ENCODE results near the gene SSC5D. TPM values are rescaled to one million over a fixed set of nuclear protein-coding genes. Genes with fewer than 3 reads are reported as not detected.
A peak's percentile ranks its signal among the peaks of the same experiment; 100 is the strongest.

Gene SSC5D
- total RNA-seq, 1 donor from 2014 or later = 2.7 TPM

- intact Hi-C loops (cut with micrococcal nuclease) = no loop called here
- no peak for ATAC-seq
Observed at GRCh38 chr19:55543567-55543966, 55.3 kb downstream of the SSC5D start.

GRCh38 chr19:55544014-55544413 is 55.8 kb downstream of the SSC5D start:
- no peak for DNase-seq
- ATAC-seq = no peak
- intact Hi-C loops (cut with micrococcal nuclease) = no loop called here

More at GRCh38 chr19:55543567-55543966, 55.3 kb downstream of the SSC5D start:
- no peak for DNase-seq

DNA sequence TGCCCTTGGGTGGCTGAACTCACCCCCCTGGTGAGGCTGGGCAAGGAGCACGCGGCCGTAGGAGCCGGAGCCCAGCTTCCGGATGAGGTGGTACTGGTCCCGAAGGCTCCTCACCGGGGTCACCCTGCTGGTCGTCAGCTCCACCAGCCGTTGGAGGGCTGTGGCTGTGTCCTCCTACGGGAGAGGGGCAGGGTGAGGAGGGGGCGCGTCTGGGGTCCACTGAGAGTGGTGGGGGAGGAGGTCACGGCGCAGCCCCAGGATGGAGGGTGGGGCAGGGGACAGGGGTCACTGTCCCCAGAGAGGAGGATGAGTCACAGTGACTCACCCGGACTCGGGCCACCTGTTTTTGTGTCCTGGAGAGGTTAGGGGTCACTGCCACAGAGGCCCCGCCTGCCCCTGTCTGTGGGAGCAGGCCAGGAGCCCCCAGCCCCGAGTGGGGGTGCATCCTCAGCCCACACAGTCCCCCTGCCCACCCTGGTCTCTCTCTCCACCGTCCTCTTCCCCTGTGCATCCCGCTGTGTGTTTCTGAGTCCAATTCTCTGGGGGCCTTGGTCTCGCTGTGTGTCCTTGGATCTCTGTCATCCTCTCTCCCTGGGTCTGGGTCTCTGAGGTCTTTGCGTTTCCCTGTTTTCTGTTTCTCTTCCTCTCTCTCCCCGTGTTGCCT is 56.7 kb downstream of the SSC5D start:
- no peak for ATAC-seq

DNA sequence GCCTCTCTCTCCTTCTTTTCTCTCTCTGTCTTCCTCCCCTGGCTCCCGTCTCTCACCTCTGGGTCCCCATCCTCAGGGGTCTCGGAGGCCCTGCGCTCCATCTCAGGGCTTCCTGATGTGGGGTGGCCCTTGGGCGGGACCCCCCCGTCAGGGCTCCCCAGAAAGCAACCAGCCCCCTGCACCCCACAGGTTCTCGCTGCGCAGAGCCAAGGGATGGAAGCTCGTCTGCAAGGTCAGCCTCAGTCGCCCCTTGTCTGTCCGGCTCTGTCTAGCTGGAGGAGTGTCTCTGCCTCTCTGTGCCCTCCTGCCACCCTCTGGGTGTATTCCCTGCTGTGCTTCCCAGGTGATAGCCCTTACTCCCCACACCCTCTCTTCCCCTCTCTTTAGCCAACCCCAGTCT is 57.2 kb downstream of the SSC5D start, which contains the start of gene SBK3:
Gene SBK3 (minus strand): TSS at position 101 of the 400 bp plus-strand sequence. CDS start 0 bp downstream, at position 101.
- ATAC-seq (peak; percentile 4), DNase-seq (no peak)
- intact Hi-C loops (cut with micrococcal nuclease) = no loop called here

More for the DNA sequence above, 56.7 kb downstream of the SSC5D start:
- intact Hi-C loops (cut with micrococcal nuclease) = no loop called here
- no peak for DNase-seq

DNA sequence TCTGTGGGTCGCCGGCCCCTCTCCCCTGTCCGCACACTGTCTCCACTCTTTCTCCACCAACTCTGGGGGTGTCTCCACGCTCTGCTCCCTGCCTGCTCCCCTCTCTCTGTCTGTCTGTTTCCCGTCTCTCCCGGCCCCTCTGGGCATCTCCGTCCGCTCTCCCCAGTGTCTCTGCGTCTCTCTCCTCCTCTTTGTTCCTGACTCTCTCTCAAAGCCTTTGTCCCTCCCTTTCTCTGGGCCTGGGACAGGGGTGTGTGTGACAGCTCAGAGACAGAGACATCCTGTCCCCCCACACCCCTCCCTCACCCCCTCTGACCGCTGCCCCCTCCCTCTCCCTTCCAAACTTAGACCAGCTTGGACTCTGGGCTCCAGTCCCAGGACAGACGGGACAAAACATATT is 57.8 kb downstream of the SSC5D start:
- intact Hi-C loops (cut with micrococcal nuclease) = loop anchor here (2.0 kb wide), 1 partner anchor 35 kb away; the partner anchor contains the start of gene ZNF579
- peak; percentile 73 for DNase-seq

GRCh38 chr19:55546822-55547614 is 58.8 kb downstream of the SSC5D start:
- intact Hi-C loops (cut with micrococcal nuclease) = loop anchor here (2.0 kb wide), 1 partner anchor 34 kb away; the partner anchor contains the start of gene ZNF579
- ATAC-seq = peak; percentile 83
- peak; percentile 91 for DNase-seq

More for the DNA sequence above, 57.8 kb downstream of the SSC5D start:
- ATAC-seq = peak; percentile 88

DNA sequence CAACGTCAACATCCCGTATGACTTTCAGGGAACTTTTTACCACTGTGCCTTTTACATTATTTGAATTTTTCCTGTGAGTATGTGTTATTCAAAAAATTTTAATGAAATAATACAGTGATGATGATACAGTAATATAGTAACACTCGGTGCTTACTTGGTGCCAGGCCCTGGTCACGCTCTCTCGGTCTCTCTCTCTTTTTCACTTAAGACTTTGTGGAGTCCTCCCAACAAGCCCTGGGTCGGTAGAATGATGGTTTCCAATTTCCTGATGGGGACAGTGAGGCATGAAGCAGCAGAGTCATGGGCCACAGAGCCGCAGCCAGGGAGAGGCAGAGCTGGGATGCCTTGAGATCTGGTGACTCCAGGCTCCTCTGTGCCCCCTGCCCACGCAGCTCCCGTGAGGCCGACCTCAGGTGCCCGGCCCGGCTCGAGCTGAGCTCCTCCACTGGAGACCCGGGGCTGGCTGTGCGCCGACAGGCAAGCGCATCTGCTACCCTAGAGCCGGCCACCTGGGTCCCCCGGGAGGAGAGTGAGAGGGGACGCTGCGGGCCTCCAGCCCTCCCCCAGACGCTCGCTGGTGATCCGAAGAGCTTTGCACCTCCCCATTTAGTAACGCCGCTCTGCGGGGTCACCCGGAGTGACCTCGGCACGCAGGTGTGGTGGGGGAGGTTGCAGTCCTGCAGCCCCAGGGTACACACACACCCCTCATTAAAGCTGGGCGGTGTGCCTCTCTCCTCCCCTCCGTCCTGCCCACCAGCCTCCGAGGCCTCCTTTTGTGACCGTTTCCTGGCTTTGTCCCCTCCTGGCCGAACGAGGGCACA is 61.5 kb downstream of the SSC5D start:
- intact Hi-C loops (cut with micrococcal nuclease) = no loop called here
- ATAC-seq (no peak), DNase-seq (no peak)

DNA sequence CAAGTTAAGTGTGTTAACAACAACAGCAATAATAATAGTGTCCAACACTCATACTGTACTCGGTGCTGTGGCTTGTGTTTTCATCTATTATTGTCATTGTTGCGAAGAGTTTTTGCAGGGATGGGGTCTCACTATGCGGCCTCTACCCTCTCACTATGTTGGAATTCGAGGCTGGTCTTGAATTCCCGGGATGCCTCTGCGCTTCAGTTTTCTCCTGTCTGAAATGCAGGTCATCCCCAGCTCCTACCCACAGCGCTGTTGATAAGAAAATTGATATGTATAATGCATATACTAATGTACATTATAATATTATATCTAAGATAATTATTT is 62.0 kb downstream of the SSC5D start:
- no peak for DNase-seq
- intact Hi-C loops (cut with micrococcal nuclease) = no loop called here
- no peak for ATAC-seq

- DNase-seq (no peak), ATAC-seq (no peak)
- intact Hi-C loops (cut with micrococcal nuclease) = no loop called here
Observed at GRCh38 chr19:55552206-55552605, 64.0 kb downstream of the SSC5D start.

GRCh38 chr19:55552620-55553019 is 64.4 kb downstream of the SSC5D start:
- ATAC-seq (no peak), DNase-seq (no peak)
- intact Hi-C loops (cut with micrococcal nuclease) = no loop called here

GRCh38 chr19:55553217-55554182 is 65.3 kb downstream of the SSC5D start:
- intact Hi-C loops (cut with micrococcal nuclease) = no loop called here
- DNase-seq (no peak), ATAC-seq (no peak)

DNA sequence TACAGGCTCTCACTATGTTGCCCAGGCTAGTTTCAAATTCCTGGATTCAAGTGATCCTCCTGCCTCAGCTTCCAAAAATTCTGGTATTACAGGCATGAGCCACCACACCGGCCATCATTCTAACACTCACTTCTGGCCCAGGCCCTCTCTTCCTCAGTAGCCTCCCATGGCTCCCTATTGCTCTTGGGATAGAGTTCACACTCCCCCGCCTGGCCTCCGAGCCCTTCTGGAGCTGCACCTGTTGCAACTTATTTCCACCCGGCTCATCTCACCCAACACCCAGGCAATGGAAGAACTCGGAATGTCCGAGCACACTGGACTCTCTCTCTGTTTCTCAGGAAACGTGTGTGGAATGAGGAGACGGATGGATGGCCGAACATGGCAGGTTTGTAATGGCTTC is 66.1 kb downstream of the SSC5D start:
- ATAC-seq = no peak
- intact Hi-C loops (cut with micrococcal nuclease) = no loop called here
- no peak for DNase-seq

- ATAC-seq = no peak
- DNase-seq = no peak
- intact Hi-C loops (cut with micrococcal nuclease) = no loop called here
Observed at GRCh38 chr19:55554741-55555152, 66.5 kb downstream of the SSC5D start.

DNA sequence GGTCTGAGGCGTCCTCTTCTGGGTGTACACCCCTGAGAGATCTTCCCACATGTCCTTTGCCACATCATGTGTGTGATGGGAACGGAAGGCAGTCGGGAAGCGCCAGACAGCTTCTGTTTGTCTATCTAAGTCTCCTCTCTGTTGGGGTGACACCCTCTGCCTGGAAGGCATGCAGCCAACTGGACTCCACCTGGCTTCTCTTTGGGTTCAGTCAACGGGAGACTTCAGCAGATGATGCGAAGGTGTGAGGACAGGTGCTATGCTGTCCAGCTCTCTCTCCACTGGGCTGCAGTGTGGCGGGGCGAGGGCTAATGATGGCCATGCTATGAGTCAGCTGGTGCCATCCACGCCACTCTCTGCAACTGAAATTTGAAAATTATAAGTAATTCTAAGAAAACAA is 71.4 kb downstream of the SSC5D start:
- intact Hi-C loops (cut with micrococcal nuclease) = no loop called here
- DNase-seq = no peak
- ATAC-seq = no peak

DNA sequence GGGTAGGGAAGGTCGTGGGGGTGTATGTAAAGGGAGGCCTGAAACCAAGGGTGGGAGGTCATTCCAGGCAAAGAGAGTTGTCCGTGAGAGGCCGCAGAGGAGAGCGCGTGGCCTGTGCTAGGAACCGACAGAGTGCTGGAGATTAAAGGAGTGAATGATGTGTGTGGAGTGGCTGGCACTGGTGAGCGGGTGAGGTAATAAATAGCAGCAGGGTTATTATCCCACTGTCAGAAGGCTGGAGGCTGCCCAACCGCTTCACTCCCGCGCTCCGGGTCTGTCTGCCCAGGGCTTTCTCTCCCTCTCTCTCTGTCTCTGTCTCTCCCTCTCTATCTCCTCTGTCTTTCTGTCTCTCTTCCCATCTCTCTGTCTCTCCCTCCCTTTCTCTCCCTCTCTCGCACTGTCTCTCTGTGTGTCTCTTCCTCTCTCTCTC is 75.0 kb downstream of the SSC5D start:
- intact Hi-C loops (cut with micrococcal nuclease) = no loop called here
- ATAC-seq (peak; percentile 93), DNase-seq (peak; percentile 85)

GRCh38 chr19:55566823-55567222 is 78.6 kb downstream of the SSC5D start:
- ATAC-seq (no peak), DNase-seq (no peak)
- intact Hi-C loops (cut with micrococcal nuclease) = no loop called here

DNA sequence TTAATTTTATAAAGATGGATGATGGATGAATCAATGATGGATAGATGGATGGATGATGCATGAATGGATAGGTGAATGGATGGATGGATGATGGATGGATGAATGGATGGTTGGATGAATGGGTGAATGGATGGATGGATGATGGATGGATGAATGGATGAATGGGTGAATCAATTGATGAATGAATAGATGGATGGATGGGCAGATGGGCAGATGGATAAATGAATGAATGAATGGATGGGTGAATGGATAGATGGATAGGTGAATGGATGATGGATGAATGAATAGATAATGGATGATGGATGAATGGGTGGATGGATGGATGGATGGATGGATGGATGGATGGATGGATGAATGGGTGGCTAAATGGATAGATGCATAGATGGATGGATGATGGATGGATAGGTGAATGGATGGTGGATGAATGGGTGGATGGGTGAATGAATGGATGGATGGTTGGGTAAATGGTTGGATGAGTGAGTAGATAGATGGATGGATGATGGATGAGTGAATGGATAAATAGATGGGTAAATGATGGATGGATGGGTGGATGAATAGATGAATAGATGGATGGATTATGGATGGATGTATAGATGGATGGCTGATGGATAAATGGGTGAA is 79.6 kb downstream of the SSC5D start:
- ATAC-seq (no peak), DNase-seq (no peak)
- intact Hi-C loops (cut with micrococcal nuclease) = no loop called here
